ENCODE results near the gene MAIP1.

The MAIP1 gene

GRCh38 chr2:199966405-199966804 lies 11.0 kb downstream of the MAIP1 start:
- peaks cover 62% of the 10 kb centered on the region for H3K36me3 Mint-ChIP-seq (ENCODE audit: low read depth)
- H3K4me1 Mint-ChIP-seq (ENCODE audit: low read depth): no peaks in the 10 kb centered on the region
- H3K27ac Mint-ChIP-seq: no peak overlapping the region
- no peaks in the 10 kb centered on the region for H3K9me3 Mint-ChIP-seq
- H3K4me3 Mint-ChIP-seq: no peak overlapping the region
- no peaks in the 10 kb centered on the region for H3K27me3 Mint-ChIP-seq
- intact Hi-C loops (cut with micrococcal nuclease): no loop called here

- intact Hi-C loops (cut with micrococcal nuclease): no loop called here
- H3K4me3 Mint-ChIP-seq: no peak overlapping the region
- H3K36me3 Mint-ChIP-seq (ENCODE audit: low read depth): peaks cover 56% of the 10 kb centered on the region
- H3K27ac Mint-ChIP-seq: no peak overlapping the region
- H3K4me1 Mint-ChIP-seq (ENCODE audit: low read depth): no peaks in the 10 kb centered on the region
- H3K9me3 Mint-ChIP-seq: no peaks in the 10 kb centered on the region
- no peaks in the 10 kb centered on the region for H3K27me3 Mint-ChIP-seq
These were observed 11.6 kb downstream of the MAIP1 start for GRCh38 chr2:199966976-199967375.

GRCh38 chr2:199968126-199968525 lies 12.7 kb downstream of the MAIP1 start:
- Mint-ChIP-seq H3K27me3 (no peaks in the 10 kb centered on the region), H3K4me3 (no peak overlapping the region), H3K4me1 (ENCODE audit: low read depth) (no peaks in the 10 kb centered on the region), H3K9me3 (no peaks in the 10 kb centered on the region), H3K36me3 (ENCODE audit: low read depth) (peaks cover 48% of the 10 kb centered on the region), H3K27ac (no peak overlapping the region)
- intact Hi-C loops (cut with micrococcal nuclease): no loop called here

GRCh38 chr2:199972088-199972626 lies 16.8 kb downstream of the MAIP1 start:
- intact Hi-C loops (cut with micrococcal nuclease): loop anchor here (10.0 kb wide), 1 partner anchor 603 kb away; no protein-coding TSS in a partner anchor
- no peaks in the 10 kb centered on the region for H3K9me3 Mint-ChIP-seq
- no peak overlapping the region for H3K27ac Mint-ChIP-seq
- H3K4me3 Mint-ChIP-seq: no peak overlapping the region
- H3K36me3 Mint-ChIP-seq (ENCODE audit: low read depth): peaks cover 25% of the 10 kb centered on the region
- no peaks in the 10 kb centered on the region for H3K27me3 Mint-ChIP-seq
- H3K4me1 Mint-ChIP-seq (ENCODE audit: low read depth): no peaks in the 10 kb centered on the region

- H3K4me3 Mint-ChIP-seq: no peak overlapping the region
These were observed 18.3 kb downstream of the MAIP1 start for GRCh38 chr2:199973703-199974102.

GRCh38 chr2:199975273-199975895 lies 20.0 kb downstream of the MAIP1 start:
- H3K27ac Mint-ChIP-seq: no peak overlapping the region
- H3K4me3 Mint-ChIP-seq: no peak overlapping the region
- peaks cover 12% of the 10 kb centered on the region for H3K4me1 Mint-ChIP-seq (ENCODE audit: low read depth)
- intact Hi-C loops (cut with micrococcal nuclease): loop anchor here (10.0 kb wide), 1 partner anchor 599 kb away; no protein-coding TSS in a partner anchor
- H3K9me3 Mint-ChIP-seq: no peaks in the 10 kb centered on the region
- H3K27me3 Mint-ChIP-seq: peaks cover 4% of the 10 kb centered on the region
- H3K36me3 Mint-ChIP-seq (ENCODE audit: low read depth): peaks cover 12% of the 10 kb centered on the region

More at GRCh38 chr2:199973703-199974102, 18.3 kb downstream of the MAIP1 start:
- peaks cover 16% of the 10 kb centered on the region for H3K36me3 Mint-ChIP-seq (ENCODE audit: low read depth)
- H3K9me3 Mint-ChIP-seq: no peaks in the 10 kb centered on the region
- intact Hi-C loops (cut with micrococcal nuclease): loop anchor here (10.0 kb wide), 1 partner anchor 601 kb away; no protein-coding TSS in a partner anchor
- H3K27me3 Mint-ChIP-seq: peaks cover 1% of the 10 kb centered on the region
- no peak overlapping the region for H3K27ac Mint-ChIP-seq
- peaks cover 7% of the 10 kb centered on the region for H3K4me1 Mint-ChIP-seq (ENCODE audit: low read depth)

- Mint-ChIP-seq H3K27me3 (peaks cover 4% of the 10 kb centered on the region), H3K36me3 (ENCODE audit: low read depth) (peaks cover 6% of the 10 kb centered on the region), H3K27ac (no peak overlapping the region), H3K9me3 (no peaks in the 10 kb centered on the region), H3K4me1 (ENCODE audit: low read depth) (peaks cover 12% of the 10 kb centered on the region), H3K4me3 (no peak overlapping the region)
- intact Hi-C loops (cut with micrococcal nuclease): loop anchor here (10.0 kb wide), 1 partner anchor 597 kb away; no protein-coding TSS in a partner anchor
These were observed 22.6 kb downstream of the MAIP1 start for GRCh38 chr2:199977984-199978415.

GRCh38 chr2:199979398-199979797 lies 24.0 kb downstream of the MAIP1 start:
- Mint-ChIP-seq H3K4me3 (no peak overlapping the region), H3K4me1 (ENCODE audit: low read depth) (peaks cover 12% of the 10 kb centered on the region), H3K27ac (no peak overlapping the region), H3K36me3 (ENCODE audit: low read depth) (peaks cover 3% of the 10 kb centered on the region), H3K27me3 (peaks cover 4% of the 10 kb centered on the region), H3K9me3 (no peaks in the 10 kb centered on the region)
- intact Hi-C loops (cut with micrococcal nuclease): loop anchor here (10.0 kb wide), 1 partner anchor 595 kb away; no protein-coding TSS in a partner anchor

- no peaks in the 10 kb centered on the region for H3K9me3 Mint-ChIP-seq
- H3K4me1 Mint-ChIP-seq (ENCODE audit: low read depth): peaks cover 12% of the 10 kb centered on the region
- H3K27me3 Mint-ChIP-seq: peaks cover 4% of the 10 kb centered on the region
- H3K36me3 Mint-ChIP-seq (ENCODE audit: low read depth): no peaks in the 10 kb centered on the region
- H3K27ac Mint-ChIP-seq: no peak overlapping the region
- intact Hi-C loops (cut with micrococcal nuclease): loop anchor here (1.0 to 10.0 kb wide), 3 partner anchors 501 to 723 kb away; no protein-coding TSS in a partner anchor
- no peak overlapping the region for H3K4me3 Mint-ChIP-seq
These were observed 24.6 kb downstream of the MAIP1 start for GRCh38 chr2:199979832-199980628.

- intact Hi-C loops (cut with micrococcal nuclease): no loop called here
- H3K4me1 Mint-ChIP-seq (ENCODE audit: low read depth): peaks cover 12% of the 10 kb centered on the region
- H3K27ac Mint-ChIP-seq: no peak overlapping the region
- H3K36me3 Mint-ChIP-seq (ENCODE audit: low read depth): no peaks in the 10 kb centered on the region
- peaks cover 4% of the 10 kb centered on the region for H3K27me3 Mint-ChIP-seq
- H3K9me3 Mint-ChIP-seq: no peaks in the 10 kb centered on the region
- no peak overlapping the region for H3K4me3 Mint-ChIP-seq
These were observed 26.9 kb downstream of the MAIP1 start for GRCh38 chr2:199982126-199982843.

- Mint-ChIP-seq H3K27ac (no peak overlapping the region), H3K9me3 (no peaks in the 10 kb centered on the region), H3K4me1 (ENCODE audit: low read depth) (peaks cover 5% of the 10 kb centered on the region), H3K27me3 (peaks cover 3% of the 10 kb centered on the region), H3K4me3 (no peak overlapping the region), H3K36me3 (ENCODE audit: low read depth) (no peaks in the 10 kb centered on the region)
- intact Hi-C loops (cut with micrococcal nuclease): no loop called here
These were observed 28.2 kb downstream of the MAIP1 start for GRCh38 chr2:199983534-199983933.

GRCh38 chr2:199984159-199984558 lies 28.8 kb downstream of the MAIP1 start:
- intact Hi-C loops (cut with micrococcal nuclease): no loop called here
- peaks cover 3% of the 10 kb centered on the region for H3K27me3 Mint-ChIP-seq
- no peak overlapping the region for H3K27ac Mint-ChIP-seq
- H3K4me3 Mint-ChIP-seq: no peak overlapping the region
- H3K4me1 Mint-ChIP-seq (ENCODE audit: low read depth): peaks cover 5% of the 10 kb centered on the region
- no peaks in the 10 kb centered on the region for H3K36me3 Mint-ChIP-seq (ENCODE audit: low read depth)
- no peaks in the 10 kb centered on the region for H3K9me3 Mint-ChIP-seq

GRCh38 chr2:199984755-199985154 lies 29.4 kb downstream of the MAIP1 start:
- Mint-ChIP-seq H3K27me3 (peaks cover 2% of the 10 kb centered on the region), H3K27ac (no peak overlapping the region), H3K4me3 (no peak overlapping the region), H3K4me1 (ENCODE audit: low read depth) (peaks cover 2% of the 10 kb centered on the region), H3K9me3 (no peaks in the 10 kb centered on the region), H3K36me3 (ENCODE audit: low read depth) (no peaks in the 10 kb centered on the region)
- intact Hi-C loops (cut with micrococcal nuclease): loop anchor here (5.0 kb wide), 1 partner anchor 323 kb away; the partner anchor contains the start of gene SPATS2L

Data from dendritic cell treated with granulocyte-macrophage colony-stimulating factor and Interleukin-4, amounts not matched to agents 40 ng/mL and 50 ng/mL, for 4 days (primary cell).